ENCODE data around the gene BMERB1.

The BMERB1 gene

GRCh38 chr16:15594711-15595320 is 160.4 kb downstream of the BMERB1 start:
- TF ChIP-seq GATA2 (IDR thresholded peaks at IDR 0.05; ENCODE audit: low read depth, low read length) (no peak), GATA3 (IDR thresholded peaks at IDR 0.05; ENCODE audit: low read depth, low read length) (no peak)

- TF ChIP-seq GATA3 (IDR thresholded peaks at IDR 0.05; ENCODE audit: low read depth, low read length), result no peak
- no peak for TF ChIP-seq GATA2 (IDR thresholded peaks at IDR 0.05; ENCODE audit: low read depth, low read length)
These were observed 162.7 kb downstream of the BMERB1 start for GRCh38 chr16:15597135-15597534.

GRCh38 chr16:15597822-15598647 is 163.6 kb downstream of the BMERB1 start:
- TF ChIP-seq GATA2 (IDR thresholded peaks at IDR 0.05; ENCODE audit: low read depth, low read length), result no peak
- TF ChIP-seq GATA3 (IDR thresholded peaks at IDR 0.05; ENCODE audit: low read depth, low read length), result no peak

GRCh38 chr16:15598648-15599190 is 164.3 kb downstream of the BMERB1 start:
- TF ChIP-seq GATA2 (IDR thresholded peaks at IDR 0.05; ENCODE audit: low read depth, low read length) (no peak), GATA3 (IDR thresholded peaks at IDR 0.05; ENCODE audit: low read depth, low read length) (no peak)

GRCh38 chr16:15599303-15600070 is 165.1 kb downstream of the BMERB1 start:
- TF ChIP-seq GATA2 (IDR thresholded peaks at IDR 0.05; ENCODE audit: low read depth, low read length) (no peak), GATA3 (IDR thresholded peaks at IDR 0.05; ENCODE audit: low read depth, low read length) (no peak)

- TF ChIP-seq GATA3 (IDR thresholded peaks at IDR 0.05; ENCODE audit: low read depth, low read length) (no peak), GATA2 (IDR thresholded peaks at IDR 0.05; ENCODE audit: low read depth, low read length) (no peak)
These were observed 167.0 kb downstream of the BMERB1 start for GRCh38 chr16:15601212-15601879.

- TF ChIP-seq GATA3 (IDR thresholded peaks at IDR 0.05; ENCODE audit: low read depth, low read length), result no peak
- no peak for TF ChIP-seq GATA2 (IDR thresholded peaks at IDR 0.05; ENCODE audit: low read depth, low read length)
These were observed 168.1 kb downstream of the BMERB1 start for GRCh38 chr16:15602285-15603044.

- TF ChIP-seq GATA2 (IDR thresholded peaks at IDR 0.05; ENCODE audit: low read depth, low read length) (no peak), GATA3 (IDR thresholded peaks at IDR 0.05; ENCODE audit: low read depth, low read length) (no peak)
These were observed 170.4 kb downstream of the BMERB1 start for GRCh38 chr16:15604460-15605440.

- no peak for TF ChIP-seq GATA2 (IDR thresholded peaks at IDR 0.05; ENCODE audit: low read depth, low read length)
These were observed 171.6 kb downstream of the BMERB1 start for GRCh38 chr16:15605839-15606517.

GRCh38 chr16:15606518-15607220 is 172.3 kb downstream of the BMERB1 start:
- TF ChIP-seq GATA3 (IDR thresholded peaks at IDR 0.05; ENCODE audit: low read depth, low read length) (no peak), GATA2 (IDR thresholded peaks at IDR 0.05; ENCODE audit: low read depth, low read length) (no peak)

Measured in SH-SY5Y (cell line).